GM19099 (cell line): ENCODE measurements around the gene TCP11X2.
"Not testable (repeated sequence)": the region's sequence is repeated elsewhere in the genome, so short reads cannot be mapped to it uniquely, and the experiment has no call there.

ENCODE experiments used
- POLR2A ChIP-seq: IDR thresholded peaks from 3 replicates; pipeline ENCODE4 v1.6.1; 2011; ENCODE audit warnings: low read depth; ENCODE audit not compliant: insufficient read length; ENCODE audit errors: extremely low read depth

The TCP11X2 gene

DNA sequence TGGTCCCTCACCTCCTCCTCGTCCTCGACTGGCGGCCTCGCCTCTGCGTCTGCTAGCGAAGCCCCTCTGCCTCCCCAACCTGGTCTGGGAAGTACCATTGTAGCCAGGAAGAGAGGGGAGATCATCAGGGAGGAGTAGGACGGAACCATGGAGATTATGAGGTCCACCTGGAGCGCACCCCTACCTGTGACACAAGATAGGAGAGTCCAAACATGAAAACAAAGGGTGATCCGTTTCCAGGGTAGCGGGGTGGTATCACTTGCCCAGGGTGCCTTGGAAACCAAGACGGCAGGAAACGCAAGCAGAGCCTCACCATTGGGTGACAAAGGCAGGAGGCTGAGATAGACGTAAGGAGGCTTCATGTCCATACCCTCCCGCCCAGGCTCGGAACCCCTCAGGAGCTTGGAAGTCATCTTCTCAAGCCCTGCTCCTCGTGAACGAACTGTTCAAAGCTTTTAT lies at the start of gene TCP11X2:
TSS of gene TCP11X2 (minus strand) at position 51 of the 459 bp plus-strand sequence.
- TF ChIP-seq POLR2A: not testable (repeated sequence)

DNA sequence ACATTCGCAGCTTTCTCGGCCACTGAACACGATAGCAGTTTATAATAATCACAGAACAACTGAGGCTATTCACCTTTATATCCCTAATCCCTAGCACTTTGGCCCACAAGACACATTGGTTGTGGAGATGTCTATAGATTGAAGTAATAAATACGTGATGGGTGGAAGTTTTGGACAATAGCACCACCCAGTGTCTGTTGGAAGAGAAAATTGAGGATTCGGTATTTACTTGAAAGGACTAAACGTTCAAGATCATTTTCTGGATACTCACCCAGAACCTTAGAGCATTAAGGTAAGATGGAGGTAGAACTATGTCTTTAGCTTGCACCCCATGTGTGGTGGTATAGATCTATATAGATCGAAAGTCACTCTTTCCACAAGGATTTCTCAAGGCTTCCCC lies 45.7 kb upstream of the TCP11X2 start:
- no peak for TF ChIP-seq POLR2A

DNA sequence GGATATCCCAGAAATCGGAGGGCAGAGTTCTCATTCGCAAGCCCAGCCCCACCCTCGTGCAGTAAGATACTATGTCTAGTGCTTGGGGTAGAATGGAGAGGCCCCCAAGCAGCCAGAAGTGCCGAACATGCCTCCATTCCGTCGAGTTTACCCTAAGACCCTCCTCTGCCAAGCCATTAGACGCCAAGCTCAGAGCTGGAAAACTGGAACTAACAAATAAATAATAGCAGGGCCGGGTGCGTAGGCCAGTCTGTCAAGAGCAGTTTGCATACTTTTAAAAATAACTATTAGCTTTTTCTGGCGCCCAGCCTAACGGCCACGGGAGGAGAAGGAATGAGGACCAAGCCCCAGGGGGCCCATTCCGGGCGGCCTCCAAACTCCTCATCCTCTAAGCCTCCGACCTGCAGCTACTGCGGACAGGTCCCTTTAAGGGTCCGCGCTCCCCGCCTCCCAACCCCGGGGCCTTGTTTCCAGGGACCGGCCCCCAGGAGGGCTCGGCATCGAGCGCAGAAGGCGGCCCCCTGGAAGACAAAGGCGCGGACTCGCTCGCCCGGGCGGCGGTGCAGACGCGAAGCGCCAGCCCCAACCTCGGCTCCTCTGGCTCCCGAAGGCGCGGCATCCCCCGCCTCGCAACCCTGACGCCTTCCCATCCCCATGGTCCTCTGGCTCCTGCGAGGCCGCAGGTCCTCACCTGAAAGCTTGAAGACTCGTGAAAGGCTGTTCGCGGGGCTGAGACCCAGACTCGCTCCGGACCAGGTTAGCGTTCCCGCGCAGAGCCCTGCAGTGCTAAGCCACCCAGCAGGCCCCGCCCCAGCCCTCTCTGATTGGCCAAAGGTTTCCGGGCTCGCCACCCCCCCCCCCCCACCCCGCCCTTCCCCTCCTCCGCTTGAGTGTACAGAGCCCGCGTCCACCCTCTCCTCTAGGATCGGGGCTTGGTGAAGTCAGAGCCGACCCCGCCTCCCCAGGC lies 44.6 kb upstream of the TCP11X2 start, which contains the start of gene TMSB15A:
TSS of gene TMSB15A (minus strand) at position 765 of the 967 bp plus-strand sequence.
- no peak for TF ChIP-seq POLR2A

DNA sequence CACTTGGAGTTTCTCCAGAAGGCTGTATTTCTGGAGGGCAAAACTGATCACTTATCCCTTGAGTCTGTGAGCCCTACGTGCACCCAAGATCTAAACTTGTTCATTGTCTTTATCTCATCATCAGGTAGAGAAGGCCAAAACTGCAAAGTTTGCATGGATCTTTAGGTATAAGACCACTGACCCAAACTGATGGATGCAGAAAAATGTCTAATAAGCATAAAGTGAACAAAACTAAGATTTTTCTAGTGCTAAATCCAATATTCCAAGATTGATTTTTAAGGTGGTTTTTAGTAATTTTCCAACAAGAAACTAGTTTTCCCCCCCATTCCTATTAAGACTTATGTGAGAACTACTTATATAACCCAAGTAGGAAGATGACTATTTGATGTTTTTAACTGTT lies 42.9 kb upstream of the TCP11X2 start:
- TF ChIP-seq POLR2A: no peak

DNA sequence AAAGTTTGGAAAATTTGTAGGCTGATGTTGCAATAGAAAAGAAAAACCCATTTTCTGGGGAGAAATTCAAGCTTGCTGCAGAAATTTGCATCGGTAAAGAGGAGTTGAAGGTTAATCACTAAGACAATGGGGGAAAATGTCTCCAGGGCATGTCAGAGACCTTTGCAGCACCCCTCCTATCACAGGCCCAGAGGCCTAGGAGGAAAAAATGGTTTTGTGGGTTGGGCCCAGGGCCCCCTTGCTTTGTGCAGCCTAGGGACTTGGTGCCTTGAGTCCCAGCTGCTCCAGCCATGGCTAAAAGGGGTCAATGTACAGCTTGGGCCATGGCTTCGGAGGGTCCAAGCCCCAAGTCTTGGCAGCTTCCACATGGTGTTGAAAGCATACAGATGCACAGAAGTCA lies 27.1 kb upstream of the TCP11X2 start:
- no peak for TF ChIP-seq POLR2A

DNA sequence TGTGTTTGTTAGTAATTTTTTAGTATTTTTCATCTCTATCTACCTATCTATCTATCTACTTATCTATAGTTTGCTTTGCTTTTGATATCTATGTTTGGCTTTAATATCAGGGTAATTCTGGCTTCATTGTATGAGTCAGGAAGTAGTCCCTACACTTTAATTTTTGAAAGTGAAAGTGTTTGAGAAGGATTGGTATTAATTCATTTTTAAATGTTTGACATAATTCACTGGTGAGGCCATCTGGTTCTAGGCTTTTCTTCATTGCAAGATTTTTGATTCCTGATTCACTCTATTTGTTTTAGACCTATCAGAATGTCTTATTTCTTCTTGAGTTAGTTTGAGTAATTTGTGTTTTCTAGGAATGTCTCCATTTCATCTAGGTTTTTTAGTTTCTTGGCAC lies 20.2 kb upstream of the TCP11X2 start:
- TF ChIP-seq POLR2A: no peak

DNA sequence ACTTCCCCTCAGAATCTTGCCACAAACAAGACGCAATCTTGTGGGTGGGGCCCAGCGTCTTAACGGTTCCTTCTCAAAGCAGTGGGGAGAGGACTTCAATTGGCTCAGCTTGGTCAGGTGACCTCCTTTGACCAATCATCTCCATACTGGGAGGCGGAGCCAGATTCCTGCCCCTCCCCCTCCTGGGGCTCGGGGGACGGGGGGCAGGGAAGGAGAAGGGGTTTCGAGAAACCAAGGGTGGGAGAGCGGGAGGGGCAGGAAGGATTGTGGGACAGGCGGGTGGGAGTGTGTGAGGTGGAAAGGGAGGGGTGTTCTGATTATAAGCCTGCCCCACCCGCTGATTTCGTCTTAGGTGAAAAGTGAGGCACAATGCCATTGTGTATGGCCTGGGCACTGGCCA lies 31.7 kb downstream of the TCP11X2 start, which contains the start of gene NXF2B:
TSS of gene NXF2B (minus strand) at position 101 of the 400 bp plus-strand sequence. CDS start 59,972 bp downstream, outside the sequence.
- TF ChIP-seq POLR2A: not testable (repeated sequence)
